HepG2 (cell line): ENCODE measurements around the gene EPN3. TPM values are rescaled to one million over a fixed set of nuclear protein-coding genes. Genes with fewer than 3 reads are reported as not detected.

ENCODE experiments used
- ATAC-seq: fragments of 200-7000 bp; cut with Tn5 transposase; 3 replicates; pipeline ENCODE4 v1.9.1; 2020; ENCODE audit warnings: mild to moderate bottlenecking, moderate library complexity
- BruUV-seq: library from RNA; stranded (reverse); fragments of 400-500 nt; replicated peaks from 2 replicates; lab custom pipeline; 2021; lab: Mats Ljungman, UMichigan
- CTCF ChIA-PET: fragments of 300-600 bp; formaldehyde crosslinking; extraction: SDS; loops from one replicate; lab custom pipeline; 2021; ENCODE audit warnings: low total read pairs, inconsistent platforms, low intra/inter-chr PET ratio; lab: Yijun Ruan, JAX
- POLR2A ChIA-PET: fragments of 350-600 bp; sonication (Branson Sonifier 250); formaldehyde crosslinking; loops from one replicate; lab custom pipeline; 2020; ENCODE audit warnings: antibody characterized with exemption, inconsistent platforms; lab: Yijun Ruan, JAX
- DNase-seq: peaks from one replicate; pipeline ENCODE4 v3.0.0-alpha.2; 2015; ENCODE audit warnings: low spot score
- FAIRE-seq: peaks from 3 replicates; lab custom pipeline; 2011; peaks lifted over from hg19 to GRCh38; lab: Jason Lieb, UNC
- H2AFZ ChIP-seq: one replicate; pipeline ENCODE4 v1.6.1; 2011; ENCODE audit warnings: low read length, inconsistent platforms
- H3K27ac ChIP-seq: fragments of 300-600 bp; 3 replicates; pipeline ENCODE4 v1.8.0; 2011; ENCODE audit warnings: mixed run types, mild to moderate bottlenecking, mixed read lengths, low read length, inconsistent platforms; ENCODE audit not compliant: insufficient read depth; ENCODE audit errors: extremely low read length
- H3K27me3 ChIP-seq, 2 experiments: fragments of 200-600 bp in 1 of 2; 2 replicates in 1 of 2; 3 replicates in 1 of 2; pipeline versions ENCODE4 v1.6.0 to v1.8.0; 2011; ENCODE audit warnings: low read length in 2 of 2, mild to moderate bottlenecking in 2 of 2, moderate library complexity in 2 of 2, inconsistent platforms in 1 of 2; ENCODE audit not compliant: insufficient read depth in 2 of 2, control insufficient read depth in 1 of 2
- H3K36me3 ChIP-seq, 2 experiments: fragments of 200-600 bp in 1 of 2; replicated peaks in 1 of 2; 2 replicates in 1 of 2; 3 replicates in 1 of 2; pipeline versions ENCODE4 v1.5.1 to v1.8.0; 2011; ENCODE audit warnings: low read length in 2 of 2, inconsistent platforms in 1 of 2; ENCODE audit not compliant: insufficient read depth in 2 of 2, control insufficient read depth in 1 of 2
- H3K4me1 ChIP-seq: 2 replicates; pipeline ENCODE4 v1.5.1; 2012; ENCODE audit warnings: low read length, inconsistent platforms; ENCODE audit not compliant: insufficient read depth
- H3K4me2 ChIP-seq: 2 replicates; pipeline ENCODE4 v1.6.0; 2011; ENCODE audit warnings: low read depth, low read length, inconsistent platforms
- H3K4me3 ChIP-seq, 3 experiments: fragments of 200-600 bp in 1 of 3; sonication (generic), shearing (Covaris generic) in 1 of 3; replicated peaks in 1 of 3; 2 replicates each; pipeline ENCODE4 v1.5.1; 2011 to 2016; ENCODE audit warnings: low read length in 3 of 3, inconsistent platforms in 2 of 3, low read depth in 2 of 3, mild to moderate bottlenecking in 2 of 3, control low read depth in 1 of 3, mixed read lengths in 1 of 3; ENCODE audit not compliant: insufficient read depth in 1 of 3
- H3K79me2 ChIP-seq: one replicate; pipeline ENCODE4 v1.6.1; 2011; ENCODE audit warnings: low read length, inconsistent platforms; ENCODE audit not compliant: insufficient read depth
- H3K9ac ChIP-seq: 2 replicates; pipeline ENCODE4 v1.6.0; 2011; ENCODE audit warnings: mild to moderate bottlenecking, low read depth, low read length, inconsistent platforms; ENCODE audit not compliant: insufficient read depth
- H3K9me3 ChIP-seq: 2 replicates; pipeline ENCODE4 v1.5.1; 2012; ENCODE audit warnings: mild to moderate bottlenecking, low read length
- H4K20me1 ChIP-seq: 2 replicates; pipeline ENCODE4 v1.6.0; 2011; ENCODE audit warnings: inconsistent platforms, mild to moderate bottlenecking, low read length, moderate library complexity; ENCODE audit not compliant: insufficient read depth
- ARID4A ChIP-seq: sonication (generic); formaldehyde crosslinking; IDR thresholded peaks from 2 replicates; pipeline ENCODE4 v1.5.0; 2020; ENCODE audit warnings: mild to moderate bottlenecking, missing genetic modification reagents, borderline replicate concordance
- HDAC1 ChIP-seq: sonication (generic); formaldehyde crosslinking; IDR thresholded peaks from 2 replicates; pipeline ENCODE4 v1.5.1; 2020; ENCODE audit warnings: mild to moderate bottlenecking, missing genetic modification reagents
- KAT2B ChIP-seq: fragments of 150-350 bp; IDR thresholded peaks from 2 replicates; pipeline ENCODE4 v1.6.1; 2014; ENCODE audit warnings: low read depth, low read length, borderline replicate concordance
- KLF13 ChIP-seq: sonication (generic); formaldehyde crosslinking; IDR thresholded peaks from 2 replicates; pipeline ENCODE4 v1.4.0; 2020; ENCODE audit warnings: mild to moderate bottlenecking, missing genetic modification reagents
- KMT2A ChIP-seq: sonication (generic); formaldehyde crosslinking; IDR thresholded peaks from 2 replicates; pipeline ENCODE4 v1.4.0; 2020; ENCODE audit warnings: missing genetic modification reagents
- MXD3 ChIP-seq: IDR thresholded peaks from 2 replicates; pipeline ENCODE4 v1.6.1; 2016; ENCODE audit warnings: mild to moderate bottlenecking, missing biosample characterization, missing genetic modification reagents
- NRL ChIP-seq: sonication (generic); formaldehyde crosslinking; IDR thresholded peaks from 2 replicates; pipeline ENCODE4 v1.5.0; 2020; ENCODE audit warnings: missing genetic modification reagents, mild to moderate bottlenecking, moderate library complexity, borderline replicate concordance
- SMYD3 ChIP-seq: sonication (generic); formaldehyde crosslinking; IDR thresholded peaks from 2 replicates; pipeline ENCODE4 v1.8.1; 2023; ENCODE audit warnings: mild to moderate bottlenecking, missing genetic modification reagents
- WGBS: methylation state at CpG from one replicate; pipeline ENCODE4 v1.1.6; 2017; ENCODE audit warnings: low lambda C conversion rate; 5-methylcytosine and 5-hydroxymethylcytosine counted together
- in situ Hi-C: cut with HindIII; loops from 2 replicates; pipeline ENCODE4 v1.10.0; 2017; ENCODE audit warnings: low pct_unique_long_range_greater_than_20kb; ENCODE audit not compliant: extremely low pct_ligation_motif_present
- intact Hi-C: fragments of 100-400 bp; cut with micrococcal nuclease; formaldehyde crosslinking; loops from one replicate; pipeline ENCODE4 v1.10.0; 2022; ENCODE audit not compliant: unreplicated experiment
- polyA plus RNA-seq, 8 experiments: library from polyadenylated mRNA; depleted of rRNA in 3 of 8; stranded (reverse) in 7 of 8; unstranded in 1 of 8; fragments of >200 nt; fragmentation: Illumina TruSeq in 4 of 8; extraction: Trizol in 4 of 8; gene quantifications; 2 replicates each; pipeline versions ENCODE4 v1.2.1 to v1.2.3, GENCODE V29; 2011 to 2016; ENCODE audit warnings: low read depth in 4 of 8, missing spikeins in 1 of 8, mixed read lengths in 1 of 8; ENCODE audit not compliant: insufficient read depth in 1 of 8
- total RNA-seq, 5 experiments: library from RNA; depleted of rRNA; stranded (reverse); fragments of >200 nt; fragmentation: Illumina TruSeq; extraction: Trizol; gene quantifications; 2 replicates each; pipeline ENCODE4 v1.2.3, GENCODE V29; 2016; ENCODE audit warnings: low read depth in 1 of 5

The EPN3 gene
- total and polyA plus RNA-seq, 2 of the 13 experiments (the other 11 are each of a cell fraction or from before 2014, with no cell fraction given), result 0.11 to 0.95 TPM

- peaks cover 49% of the 10 kb centered on the region for H3K4me1 ChIP-seq
- 59% methylated on average over 7 of the region's 9 CpGs for WGBS
- POLR2A ChIA-PET, result interaction anchor here (1.9 kb wide), 1 partner anchor 156 kb away, joined by 5 read pairs; the partner anchor contains the start of gene XYLT2
Measured at GRCh38 chr17:50502301-50502990, 30.1 kb upstream of the EPN3 start.

More at GRCh38 chr17:50502301-50502990, 30.1 kb upstream of the EPN3 start:
- in situ Hi-C loops (no loop called here), intact Hi-C loops (no loop called here)
- TF ChIP-seq NRL, result 0 out of 2 replicates have a peak, but pooled peaks have one; percentile 40
- TF ChIP-seq MXD3 (CRISPR knock-in tag), result no peak
- no peak for TF ChIP-seq KAT2B
- no peak for TF ChIP-seq SMYD3
- 0 out of 2 replicates have a peak, but pooled peaks have one; percentile 17 for TF ChIP-seq ARID4A (CRISPR knock-in tag)
- TF ChIP-seq KMT2A (CRISPR knock-in tag), result no peak
- TF ChIP-seq KLF13 (CRISPR knock-in tag), result no peak
- TF ChIP-seq HDAC1 (CRISPR knock-in tag), result no peak
- Histone ChIP-seq H3K27me3 (no peaks in the 10 kb centered on the region; a peak in 3 of 5 replicates), H3K4me2 (no peak overlapping the region), H3K4me3 (no peak overlapping the region), H3K9me3 (no peaks in the 10 kb centered on the region), H3K9ac (no peak overlapping the region), H3K27ac (no peak overlapping the region), H4K20me1 (no peaks in the 10 kb centered on the region), H3K36me3 (no peaks in the 10 kb centered on the region), H3K79me2 (no peaks in the 10 kb centered on the region), H2AFZ (no peak overlapping the region)
- CTCF ChIA-PET, result no interaction called here
- no peak for ATAC-seq
- no TSS peak for BruUV-seq
- FAIRE-seq, result no peak
- no peak for DNase-seq
